GM19328 (cell line): ENCODE data around the gene TWF2.

Experiments
- ATAC-seq: cut with Tn5 transposase; IDR thresholded peaks from one replicate; pipeline ENCODE4 v1.9.1; 2021; ENCODE audit warnings: mild to moderate bottlenecking, moderate library complexity; ENCODE audit not compliant: unreplicated experiment

TWF2 gene

DNA sequence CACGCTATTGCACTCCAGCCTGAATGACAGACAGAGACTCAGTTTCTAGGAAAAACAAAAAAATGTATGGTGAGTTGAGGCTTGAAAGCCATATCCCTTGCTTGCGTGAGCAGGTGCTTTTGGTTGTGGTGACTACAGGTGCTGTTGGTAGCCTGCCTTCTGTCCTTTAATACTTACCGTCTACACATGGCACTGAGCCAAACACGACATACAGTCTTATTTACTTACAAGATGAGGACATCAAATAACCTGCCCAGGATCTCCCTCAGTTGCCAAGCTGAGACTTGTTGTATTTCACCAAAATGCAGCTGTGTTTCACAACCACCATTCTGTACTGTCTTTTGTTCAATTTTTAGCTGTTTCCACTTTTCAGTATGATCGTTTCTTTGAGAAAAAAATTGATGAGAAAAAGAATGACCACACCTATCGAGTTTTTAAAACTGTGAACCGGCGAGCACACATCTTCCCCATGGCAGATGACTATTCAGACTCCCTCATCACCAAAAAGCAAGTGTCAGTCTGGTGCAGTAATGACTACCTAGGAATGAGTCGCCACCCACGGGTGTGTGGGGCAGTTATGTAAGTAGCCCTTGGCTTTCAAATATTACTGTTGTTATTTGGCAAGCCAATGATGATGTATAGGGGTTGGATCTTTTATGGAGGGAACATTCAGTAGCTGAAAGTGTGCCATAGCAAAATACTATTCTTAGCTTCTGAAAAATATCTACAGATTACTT, 34.5 kb downstream of the TWF2 start:
- no peak for ATAC-seq

DNA sequence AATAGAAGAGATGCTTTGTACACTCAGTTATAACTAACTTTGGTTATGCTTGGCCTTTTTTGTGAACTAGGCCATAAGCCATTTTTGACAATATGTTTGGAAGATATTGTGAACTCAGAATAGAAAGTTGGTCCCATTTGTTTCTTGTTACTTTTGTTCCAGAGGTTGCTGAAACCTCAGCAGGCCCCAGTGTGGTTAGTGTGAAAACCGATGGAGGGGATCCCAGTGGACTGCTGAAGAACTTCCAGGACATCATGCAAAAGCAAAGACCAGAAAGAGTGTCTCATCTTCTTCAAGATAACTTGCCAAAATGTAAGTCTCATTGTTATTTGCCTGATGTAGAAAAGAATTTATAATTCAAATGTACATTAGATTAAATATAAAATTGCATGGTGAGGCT, 35.3 kb downstream of the TWF2 start:
- no peak for ATAC-seq

DNA sequence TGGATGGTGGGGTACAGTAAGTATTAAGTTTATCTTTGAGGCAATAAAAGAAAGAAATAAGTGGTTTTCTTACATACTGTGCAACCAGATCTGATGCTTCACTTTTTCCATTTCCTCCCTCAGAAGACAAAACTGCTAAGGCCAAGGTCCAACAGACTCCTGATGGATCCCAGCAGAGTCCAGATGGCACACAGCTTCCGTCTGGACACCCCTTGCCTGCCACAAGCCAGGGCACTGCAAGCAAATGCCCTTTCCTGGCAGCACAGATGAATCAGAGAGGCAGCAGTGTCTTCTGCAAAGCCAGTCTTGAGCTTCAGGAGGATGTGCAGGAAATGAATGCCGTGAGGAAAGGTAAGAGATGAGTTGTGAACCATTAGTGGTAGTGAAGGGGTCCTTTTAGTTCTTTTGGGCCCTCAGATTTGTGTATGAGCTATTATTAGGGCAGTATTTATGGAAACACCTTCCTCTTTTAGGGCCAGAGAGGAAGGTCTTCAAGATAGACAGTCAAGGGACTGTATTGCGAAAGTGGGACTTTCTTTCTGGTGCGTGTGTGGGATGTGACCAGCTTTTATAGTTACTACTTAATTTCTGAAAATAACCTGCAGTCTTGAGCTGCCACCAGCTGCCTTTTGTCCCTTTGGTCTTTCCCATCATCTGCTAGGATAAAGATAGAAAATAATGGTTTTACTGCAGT, 36.4 kb downstream of the TWF2 start:
- no peak for ATAC-seq

DNA sequence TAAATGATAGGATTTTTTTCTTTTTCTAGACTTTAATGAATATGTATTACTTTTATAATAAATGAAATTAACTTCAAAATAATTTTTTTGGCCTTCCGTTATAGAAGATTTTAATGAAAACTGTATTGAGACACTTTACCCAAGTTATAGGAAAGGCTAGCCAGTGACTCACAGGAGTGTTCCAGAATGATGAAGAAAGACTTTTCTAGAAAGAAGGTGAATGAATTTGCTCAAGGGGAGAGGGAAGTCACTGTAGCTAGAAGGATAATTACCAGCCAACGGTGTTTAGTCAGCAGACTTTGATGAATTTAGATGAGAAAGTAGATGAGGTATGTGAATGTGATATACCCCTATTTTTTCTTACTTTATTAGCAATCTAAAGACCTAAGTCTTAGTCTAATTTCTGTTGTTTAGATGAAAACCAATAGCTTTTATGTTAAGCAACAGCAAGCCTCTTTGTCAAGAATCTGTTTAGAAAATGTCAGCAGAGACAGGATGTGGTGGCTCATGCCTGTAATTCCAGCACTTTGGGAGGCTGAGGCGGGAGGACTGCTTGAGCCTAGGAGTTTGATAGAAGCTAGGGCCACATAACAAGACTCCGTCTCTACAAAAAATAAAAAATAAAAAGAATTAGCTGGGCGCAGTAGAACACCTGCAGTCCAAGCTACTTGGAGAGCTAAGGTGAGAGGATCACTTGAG, 37.8 kb downstream of the TWF2 start:
- no peak for ATAC-seq

DNA sequence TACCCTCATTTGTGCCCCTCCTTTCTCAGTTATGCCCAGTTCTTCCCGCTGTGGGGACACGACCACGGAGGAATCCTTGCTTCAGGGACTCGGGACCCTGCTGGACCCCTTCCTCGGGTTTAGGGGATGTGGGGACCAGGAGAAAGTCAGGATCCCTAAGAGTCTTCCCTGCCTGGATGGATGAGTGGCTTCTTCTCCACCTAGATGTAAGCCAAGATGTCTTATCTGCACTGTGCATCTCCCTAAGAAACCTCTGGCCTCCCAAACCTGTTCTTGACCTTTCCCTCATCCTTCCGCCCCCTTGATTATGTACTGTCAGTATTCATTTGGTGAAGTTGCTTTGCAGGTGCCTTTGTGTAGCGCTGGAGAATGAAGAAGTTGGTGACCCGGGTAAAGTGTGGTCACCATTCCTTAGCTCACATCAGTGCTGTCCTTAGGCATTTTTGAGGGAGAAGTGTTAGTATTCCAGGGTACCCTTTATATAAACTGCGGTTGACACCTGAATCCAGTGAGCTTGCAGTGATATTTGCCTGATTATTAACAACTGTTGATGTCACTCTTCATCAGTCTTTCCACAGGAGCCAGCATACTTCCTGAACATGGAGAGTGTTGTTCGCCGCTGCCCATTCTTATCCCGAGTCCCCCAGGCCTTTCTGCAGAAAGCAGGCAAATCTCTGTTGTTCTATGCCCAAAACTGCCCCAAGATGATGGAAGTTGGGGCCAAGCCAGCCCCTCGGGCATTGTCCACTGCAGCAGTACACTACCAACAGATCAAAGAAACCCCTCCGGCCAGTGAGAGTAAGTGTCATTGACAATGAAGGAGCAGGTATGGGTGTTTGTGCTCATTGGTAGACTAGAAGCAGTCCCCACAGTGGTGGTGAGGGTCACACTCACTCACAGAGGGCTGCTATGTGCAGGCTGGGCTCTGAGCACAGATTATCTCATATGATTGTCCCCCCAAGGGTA, 40.0 kb downstream of the TWF2 start:
- ATAC-seq = no peak

DNA sequence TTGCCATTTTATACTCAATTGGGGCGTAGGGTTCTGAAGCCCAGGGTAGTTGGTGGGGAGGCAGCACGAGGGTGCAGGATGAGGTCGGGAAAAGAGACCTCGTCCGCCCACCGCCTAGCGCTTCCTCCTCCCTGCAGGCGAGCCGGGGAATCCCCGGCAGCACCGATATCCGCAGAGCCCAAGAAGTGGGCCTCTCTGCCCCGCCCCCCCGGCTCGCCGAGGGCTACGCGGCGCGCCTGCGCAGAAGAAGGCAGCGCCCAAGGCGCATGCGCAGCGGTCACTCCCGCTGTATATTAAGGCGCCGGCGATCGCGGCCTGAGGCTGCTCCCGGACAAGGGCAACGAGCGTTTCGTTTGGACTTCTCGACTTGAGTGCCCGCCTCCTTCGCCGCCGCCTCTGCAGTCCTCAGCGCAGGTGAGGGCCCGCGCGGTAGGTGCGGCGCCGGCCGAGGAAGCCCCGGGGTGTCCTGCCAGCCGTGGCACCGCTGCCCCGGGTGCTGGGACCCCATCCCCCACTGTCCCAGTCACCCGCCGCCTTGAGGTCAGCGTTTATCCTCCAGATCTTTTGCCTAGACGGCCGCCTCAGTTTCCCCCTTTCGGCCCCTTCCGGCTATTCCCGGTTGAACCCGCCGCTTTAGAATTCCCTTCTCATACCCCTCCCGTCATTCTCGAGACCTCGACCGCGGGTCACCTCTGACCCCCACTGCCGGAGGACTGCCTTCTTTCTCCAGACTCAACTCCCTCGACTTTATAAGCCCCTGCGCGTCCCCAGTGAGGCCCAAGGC, 40.9 kb downstream of the TWF2 start, which contains the start of gene ALAS1:
Gene ALAS1, plus strand, starts transcription at position 319 of the 784 bp plus-strand sequence. CDS start 1,082 bp downstream, outside the sequence.
- peak; percentile 68 for ATAC-seq

DNA sequence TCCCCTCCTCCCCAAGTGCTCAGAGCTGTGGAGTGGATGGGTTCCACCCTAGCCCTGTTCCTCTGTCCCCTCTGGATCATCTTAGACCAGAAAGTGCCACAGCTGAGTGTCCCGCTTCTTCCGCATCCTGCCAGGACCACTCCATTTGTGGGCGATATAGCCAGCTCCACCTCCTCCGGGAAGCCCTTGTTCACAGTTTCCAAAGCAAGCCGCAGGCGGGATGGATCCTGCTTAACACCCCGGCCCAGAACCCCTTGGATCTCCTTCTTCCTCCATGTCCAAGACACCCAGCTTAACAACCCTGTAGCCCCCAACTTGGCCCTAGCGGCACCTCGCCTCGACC, 41.5 kb downstream of the TWF2 start:
- peak; percentile 19 for ATAC-seq

DNA sequence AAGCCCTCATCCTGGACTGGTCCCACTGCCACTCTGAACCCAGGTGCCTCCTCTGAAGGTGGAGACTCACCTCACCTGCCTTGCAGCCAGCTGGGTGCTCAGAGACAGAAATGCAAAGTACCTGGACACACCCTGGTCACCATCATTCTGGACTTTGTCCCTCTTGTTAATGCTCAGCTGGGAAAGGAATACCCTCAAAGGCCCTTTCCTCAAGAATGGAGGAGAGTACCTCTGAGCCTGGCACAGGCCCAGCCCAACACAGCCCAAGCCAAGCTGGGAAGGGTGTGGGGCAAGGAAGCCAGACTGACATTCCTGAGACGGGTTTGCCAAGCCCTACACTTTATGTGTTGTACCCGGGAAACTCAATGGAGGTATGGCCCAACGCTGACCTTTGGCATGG, 42.0 kb downstream of the TWF2 start:
- no peak for ATAC-seq

DNA sequence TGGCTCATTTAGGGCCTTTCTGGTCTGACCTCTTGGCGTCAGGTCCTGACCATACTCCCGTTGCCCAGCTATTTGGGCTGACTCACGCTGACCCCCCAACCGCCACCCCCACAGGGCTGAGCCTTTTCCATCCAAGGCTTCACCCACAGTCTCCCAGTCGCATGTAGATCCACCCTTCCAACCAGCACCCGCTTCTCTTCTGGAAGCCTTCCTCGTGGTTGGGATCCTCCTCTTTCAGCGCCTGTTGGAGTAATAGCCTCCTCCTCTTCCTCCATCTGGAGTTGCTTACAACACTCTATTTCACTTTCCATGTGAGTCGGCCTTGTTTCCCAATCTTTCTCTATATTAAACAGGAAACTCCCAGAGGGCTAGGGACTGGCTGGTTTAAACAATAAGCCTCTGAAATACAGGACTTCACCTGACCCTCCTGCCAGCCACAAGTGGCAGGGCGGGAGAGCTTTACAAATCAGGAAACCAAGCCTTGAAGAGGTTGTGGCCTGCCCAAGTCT, 43.1 kb downstream of the TWF2 start:
- ATAC-seq = no peak

DNA sequence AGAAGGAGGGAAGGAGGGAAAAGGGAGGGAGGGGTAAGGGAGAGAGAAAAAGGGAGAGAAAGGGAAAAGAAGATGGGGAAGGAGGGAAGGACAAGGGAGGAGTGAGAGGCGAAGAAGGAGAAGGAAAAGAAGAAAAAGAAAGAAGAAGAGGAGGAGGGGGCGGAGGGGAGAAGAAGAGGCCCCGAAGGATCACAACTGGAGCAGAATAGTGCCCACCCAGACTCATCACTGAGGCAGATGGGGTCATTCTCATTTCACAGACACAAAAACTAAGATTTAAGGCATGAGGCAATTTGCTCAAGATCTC, 43.7 kb downstream of the TWF2 start:
- no peak for ATAC-seq

DNA sequence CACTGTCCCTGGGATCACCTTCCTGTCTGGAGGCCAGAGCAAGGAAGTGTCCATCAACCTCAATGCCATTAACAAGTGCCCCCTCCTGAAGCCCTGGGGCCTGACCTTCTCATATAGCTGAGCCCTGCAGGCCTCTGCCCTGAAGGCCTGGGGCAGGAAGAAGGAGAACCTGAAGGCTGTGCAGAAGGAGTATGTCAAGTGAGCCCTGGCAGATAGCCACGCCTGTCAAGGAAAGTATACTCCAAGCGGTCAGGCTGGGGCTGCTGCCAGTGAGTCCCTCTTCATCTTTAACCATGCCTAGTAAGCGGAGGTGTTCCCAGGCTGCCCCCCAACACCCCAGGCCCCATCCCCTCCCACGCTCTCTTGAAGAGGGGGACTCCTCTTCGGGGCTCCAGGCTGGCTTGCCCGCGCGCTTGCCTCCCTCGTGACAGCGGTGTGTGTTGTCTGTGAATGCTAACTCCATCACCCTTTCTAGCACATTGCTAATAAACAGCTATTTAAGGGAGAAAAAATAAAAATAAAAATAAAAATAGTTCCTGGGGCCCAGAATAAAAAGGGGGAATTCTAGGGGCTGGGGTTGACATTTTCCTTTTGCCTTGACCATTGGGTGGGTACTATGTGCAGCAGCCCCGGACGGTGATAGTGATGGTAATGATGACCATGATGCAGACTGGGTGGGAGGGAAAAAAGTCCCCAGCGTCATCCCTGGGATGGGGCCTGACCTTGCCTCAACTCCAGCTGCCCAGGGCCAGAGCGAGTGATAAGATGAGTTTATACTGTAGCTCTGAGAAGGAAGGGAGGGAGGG, 44.3 kb downstream of the TWF2 start:
- no peak for ATAC-seq

DNA sequence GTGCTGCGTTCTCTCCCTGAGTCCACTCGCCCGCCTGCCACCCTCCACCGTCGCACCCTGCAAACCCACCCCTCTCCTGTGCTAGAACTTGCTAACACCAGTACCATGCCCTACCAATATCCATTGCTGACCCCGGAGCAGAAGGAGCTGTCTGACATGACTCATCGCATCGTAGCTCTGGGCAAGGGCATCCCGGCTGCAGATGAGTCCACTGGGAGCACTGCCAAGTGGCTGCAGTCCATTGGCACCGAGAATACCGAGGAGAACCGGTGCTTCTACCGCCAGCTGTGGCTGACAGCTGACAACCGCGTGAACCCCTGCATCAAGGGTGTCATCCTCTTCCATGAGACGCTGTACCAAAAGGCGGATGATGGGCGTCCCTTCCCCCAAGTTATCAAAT, 45.9 kb downstream of the TWF2 start:
- ATAC-seq = no peak

DNA sequence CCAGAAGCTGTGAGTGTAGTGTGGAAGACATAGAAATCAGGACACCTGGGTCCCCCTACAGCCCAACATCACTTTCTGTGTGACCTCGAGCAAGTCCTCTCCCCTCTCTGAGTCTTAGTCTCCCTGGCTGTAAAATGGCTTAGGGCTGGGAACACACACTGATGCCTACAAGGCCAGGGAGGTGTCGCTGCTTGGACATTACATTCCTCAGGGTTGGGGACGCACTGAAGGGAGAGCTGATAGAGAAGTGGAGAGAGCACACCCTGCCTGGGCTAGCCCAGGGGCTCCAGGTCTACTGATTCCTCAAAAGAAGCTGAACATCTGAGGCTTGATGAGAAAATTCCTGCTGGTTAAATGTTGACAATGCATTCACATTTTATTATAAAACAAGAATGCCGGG, 47.3 kb downstream of the TWF2 start:
- ATAC-seq = no peak

DNA sequence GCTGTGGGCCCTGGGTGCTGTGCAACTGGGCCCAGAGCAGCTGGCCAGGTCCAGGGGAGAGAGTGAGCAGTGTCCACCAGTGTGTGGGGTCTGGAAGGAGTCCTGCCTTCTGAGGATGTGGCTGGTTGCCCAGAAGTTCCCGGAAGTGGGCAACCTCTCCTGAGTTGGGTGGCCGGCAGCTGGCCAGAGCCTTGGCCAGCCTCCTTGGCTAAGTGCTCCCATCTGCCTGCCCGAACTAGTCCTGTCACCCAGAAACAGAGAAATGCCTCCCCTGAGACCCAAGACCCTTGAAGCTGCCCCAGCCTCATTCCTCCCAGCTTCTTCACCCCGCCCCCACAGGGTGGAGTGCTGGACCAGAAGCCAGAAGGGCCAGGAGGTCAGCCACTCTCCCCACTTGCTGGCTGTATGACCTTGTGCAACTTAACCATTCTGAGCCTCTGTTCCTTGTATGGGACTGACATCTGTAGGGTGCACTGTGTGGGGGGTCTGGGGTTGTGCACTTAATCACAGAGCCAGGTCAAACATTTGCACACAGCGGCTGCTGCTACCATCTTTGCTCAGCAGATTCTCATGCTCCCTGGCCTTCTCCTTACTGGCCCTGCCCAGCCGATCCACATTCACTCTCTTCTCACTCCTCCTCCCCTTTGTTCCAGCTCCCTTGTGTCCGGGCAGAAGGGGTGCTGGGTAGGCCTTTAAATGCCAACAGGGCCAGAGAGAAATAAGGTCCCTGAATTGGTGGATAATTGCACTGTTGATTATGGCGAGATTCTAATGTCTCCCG, 48.5 kb downstream of the TWF2 start:
- no peak for ATAC-seq

DNA sequence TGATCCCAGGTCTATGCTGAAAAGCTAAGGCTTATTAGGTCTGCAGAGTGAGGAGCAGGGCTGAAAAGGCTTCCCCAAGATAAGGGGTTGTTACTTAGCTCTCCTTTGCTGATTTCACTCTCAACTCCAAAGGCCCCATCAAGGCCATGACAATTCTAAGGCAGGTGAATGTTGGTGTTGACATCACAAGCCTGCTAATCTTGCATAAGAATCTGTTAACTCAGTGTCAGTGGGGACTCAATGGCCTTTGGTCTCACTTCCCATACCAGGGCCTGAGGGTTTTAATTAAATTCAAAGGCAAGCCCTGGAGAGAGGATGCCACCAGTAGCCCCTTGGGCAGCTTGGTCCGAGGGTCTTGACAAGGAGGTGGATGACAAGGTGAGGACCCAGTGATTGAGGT, 50.4 kb downstream of the TWF2 start:
- no peak for ATAC-seq

DNA sequence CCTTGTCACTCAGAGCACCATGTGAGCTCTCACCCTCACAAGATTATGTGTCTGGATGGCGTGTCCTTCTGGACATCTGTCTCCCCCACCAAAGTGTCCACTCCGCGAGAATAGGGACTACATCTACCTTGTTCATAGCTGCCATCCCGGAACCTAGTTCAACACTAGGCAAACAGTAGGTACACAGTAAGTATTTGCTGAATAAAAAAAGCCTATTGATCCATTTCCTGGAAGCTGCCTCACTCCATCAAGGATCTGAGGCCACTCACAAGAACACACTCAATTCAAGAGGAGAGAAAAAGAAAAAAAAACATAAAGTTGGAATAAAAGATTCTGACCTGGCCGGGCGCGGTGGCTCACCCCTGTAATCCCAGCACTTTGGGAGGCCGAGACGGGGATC, 52.2 kb downstream of the TWF2 start:
- ATAC-seq = no peak

DNA sequence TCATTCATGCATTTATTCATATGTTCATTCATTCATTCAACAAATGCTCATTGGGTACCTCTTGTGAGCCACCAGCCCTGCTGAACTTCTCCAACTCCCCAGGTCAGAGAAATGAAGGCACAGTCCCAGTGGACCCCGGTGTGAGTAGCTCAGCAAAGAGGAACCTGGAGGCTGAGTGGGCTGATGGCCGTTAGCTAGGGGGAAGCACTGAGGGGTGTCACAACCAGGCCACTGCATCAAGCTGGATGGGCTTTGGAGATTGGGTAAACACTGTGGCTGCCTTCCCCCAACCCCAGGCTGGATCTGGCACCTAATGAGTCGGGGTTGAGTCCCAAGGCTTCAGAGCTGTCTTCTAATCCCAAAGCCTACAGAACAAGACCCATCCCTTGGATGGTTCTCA, 53.1 kb downstream of the TWF2 start:
- no peak for ATAC-seq

DNA sequence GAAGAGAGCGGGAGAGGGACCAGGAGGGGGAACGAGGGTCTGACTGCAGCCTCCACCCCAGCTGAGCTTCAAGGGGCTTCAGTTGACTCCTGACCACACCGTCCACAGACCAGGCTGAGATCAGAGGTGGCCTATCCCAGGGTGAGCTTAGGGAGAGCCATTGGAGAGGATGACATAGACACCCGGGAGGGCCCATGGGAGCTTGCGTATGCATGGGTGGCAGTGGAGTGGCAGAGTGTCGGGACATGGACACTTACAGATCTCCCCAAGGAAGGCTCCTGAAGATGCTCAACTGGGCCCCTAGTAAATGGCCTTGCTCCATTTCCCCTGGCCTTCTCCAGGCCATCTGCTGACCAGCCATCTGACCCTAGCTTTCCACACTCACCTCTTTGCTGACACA, 53.6 kb downstream of the TWF2 start:
- ATAC-seq = no peak

DNA sequence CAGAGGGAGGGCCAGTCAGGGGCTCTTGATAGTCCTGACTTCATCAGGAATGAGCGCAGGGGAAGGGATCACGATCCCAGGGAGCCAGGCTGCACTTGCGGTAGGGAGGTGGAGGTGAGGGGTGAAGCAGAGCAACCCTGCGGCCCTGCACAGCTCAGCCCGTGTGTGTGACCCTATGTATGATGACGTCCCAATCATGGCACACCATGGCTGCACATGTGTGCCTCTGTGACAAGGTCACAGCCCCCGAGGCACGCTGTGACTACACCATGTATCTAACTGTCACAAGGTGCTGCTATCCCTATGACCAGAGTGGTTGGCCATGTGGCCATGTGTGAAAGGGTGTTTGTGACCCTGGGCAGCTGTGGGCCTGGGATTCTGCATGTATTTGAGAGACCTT, 54.3 kb downstream of the TWF2 start:
- ATAC-seq = no peak
